Measurements from ENCODE around the gene SPI1. TPM values are rescaled to one million over a fixed set of nuclear protein-coding genes. Genes with fewer than 3 reads are reported as not detected.

The SPI1 gene
- total RNA-seq, 1 donor from 2014 or later = not detected

- TF ChIP-seq, protein P1, sequence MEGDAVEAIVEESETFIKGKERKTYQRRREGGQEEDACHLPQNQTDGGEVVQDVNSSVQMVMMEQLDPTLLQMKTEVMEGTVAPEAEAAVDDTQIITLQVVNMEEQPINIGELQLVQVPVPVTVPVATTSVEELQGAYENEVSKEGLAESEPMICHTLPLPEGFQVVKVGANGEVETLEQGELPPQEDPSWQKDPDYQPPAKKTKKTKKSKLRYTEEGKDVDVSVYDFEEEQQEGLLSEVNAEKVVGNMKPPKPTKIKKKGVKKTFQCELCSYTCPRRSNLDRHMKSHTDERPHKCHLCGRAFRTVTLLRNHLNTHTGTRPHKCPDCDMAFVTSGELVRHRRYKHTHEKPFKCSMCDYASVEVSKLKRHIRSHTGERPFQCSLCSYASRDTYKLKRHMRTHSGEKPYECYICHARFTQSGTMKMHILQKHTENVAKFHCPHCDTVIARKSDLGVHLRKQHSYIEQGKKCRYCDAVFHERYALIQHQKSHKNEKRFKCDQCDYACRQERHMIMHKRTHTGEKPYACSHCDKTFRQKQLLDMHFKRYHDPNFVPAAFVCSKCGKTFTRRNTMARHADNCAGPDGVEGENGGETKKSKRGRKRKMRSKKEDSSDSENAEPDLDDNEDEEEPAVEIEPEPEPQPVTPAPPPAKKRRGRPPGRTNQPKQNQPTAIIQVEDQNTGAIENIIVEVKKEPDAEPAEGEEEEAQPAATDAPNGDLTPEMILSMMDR (conservative IDR thresholded peaks at IDR 0.05; ENCODE audit: low read depth, low read length) = no peak
- no peak overlapping the region for H3K4me3 ChIP-seq (ENCODE audit: low read depth, low read length)
- no peak for DNase-seq (ENCODE audit: low read depth)
These were observed 12.8 kb upstream of the SPI1 start for GRCh38 chr11:47391077-47391583.

DNA sequence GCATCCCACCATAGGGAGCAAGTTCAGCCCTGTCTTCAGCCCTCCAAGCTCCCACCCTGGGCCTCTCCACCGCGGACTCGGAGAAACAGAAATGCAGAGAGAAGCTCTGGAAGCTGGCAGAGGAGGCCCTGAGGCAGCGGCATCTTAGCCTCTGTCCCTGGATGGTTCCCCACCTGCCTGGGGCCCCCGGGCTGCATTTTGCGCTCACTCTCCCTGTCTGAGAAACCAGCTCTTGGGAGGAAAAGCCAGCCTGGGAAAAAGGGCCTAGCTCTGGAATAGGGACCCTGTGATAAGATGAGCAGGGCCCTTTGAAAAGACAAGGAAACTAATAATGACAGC is 12.0 kb upstream of the SPI1 start:
- DNase-seq (ENCODE audit: low read depth) = no peak
- no peak overlapping the region for H3K4me3 ChIP-seq (ENCODE audit: low read depth, low read length)
- TF ChIP-seq, protein P1 (conservative IDR thresholded peaks at IDR 0.05; ENCODE audit: low read depth, low read length) = no peak

DNA sequence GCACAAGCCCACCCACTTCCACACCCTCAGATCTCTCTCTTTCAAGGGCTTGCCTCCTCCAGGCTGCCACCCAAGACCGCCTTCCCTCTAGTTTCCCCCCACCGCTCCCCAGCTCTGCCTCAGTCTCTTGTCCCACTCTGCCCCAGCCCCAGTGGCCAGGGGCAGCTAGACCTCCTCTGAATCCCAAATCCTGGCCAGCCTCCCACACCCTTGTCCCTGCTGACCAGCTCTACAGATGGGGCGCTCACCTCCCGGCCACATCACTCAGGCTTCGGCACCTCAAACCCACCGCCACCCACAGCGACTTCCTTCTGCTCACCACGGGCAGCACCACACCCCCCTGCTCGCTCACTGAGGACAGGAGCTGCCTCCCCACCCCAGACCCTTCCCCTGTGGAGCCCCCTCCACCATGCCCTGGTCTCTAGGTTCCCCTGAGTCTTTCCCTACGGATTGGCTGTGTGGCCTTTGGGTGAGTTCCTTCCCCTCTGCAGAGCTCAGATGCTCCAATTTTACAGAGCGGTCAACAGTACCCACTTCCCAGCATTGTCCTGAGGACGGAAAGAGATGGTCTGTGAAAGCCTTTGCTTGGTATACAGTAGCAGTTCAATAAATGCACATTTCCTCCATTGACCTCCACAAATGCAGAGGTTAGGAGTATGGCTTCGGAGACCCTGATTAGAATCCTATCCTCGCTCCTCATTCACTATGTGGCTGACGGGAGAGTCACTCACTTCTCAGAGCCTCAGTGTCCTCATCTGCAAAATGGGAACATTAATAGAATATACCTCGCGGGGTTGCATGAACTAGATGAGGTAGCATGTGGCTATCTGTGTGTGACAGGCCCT is 11.5 kb upstream of the SPI1 start:
- H3K4me3 ChIP-seq (ENCODE audit: low read depth, low read length) = no peak overlapping the region
- TF ChIP-seq, protein P1 (conservative IDR thresholded peaks at IDR 0.05; ENCODE audit: low read depth, low read length) = no peak

GRCh38 chr11:47388697-47389576 is 10.6 kb upstream of the SPI1 start:
- H3K4me3 ChIP-seq (ENCODE audit: low read depth, low read length) = no peak overlapping the region
- DNase-seq (ENCODE audit: low read depth) = no peak
- TF ChIP-seq, protein P1 (conservative IDR thresholded peaks at IDR 0.05; ENCODE audit: low read depth, low read length) = no peak

More for the DNA sequence above, 11.5 kb upstream of the SPI1 start:
- no peak for DNase-seq (ENCODE audit: low read depth)

GRCh38 chr11:47387944-47388696 is 9.8 kb upstream of the SPI1 start:
- DNase-seq (ENCODE audit: low read depth) = no peak
- TF ChIP-seq, protein P1 (conservative IDR thresholded peaks at IDR 0.05; ENCODE audit: low read depth, low read length) = no peak
- H3K4me3 ChIP-seq (ENCODE audit: low read depth, low read length) = no peak overlapping the region

GRCh38 chr11:47384498-47384897 is 6.2 kb upstream of the SPI1 start:
- TF ChIP-seq, protein P1 (conservative IDR thresholded peaks at IDR 0.05; ENCODE audit: low read depth, low read length) = no peak
- no peak overlapping the region for H3K4me3 ChIP-seq (ENCODE audit: low read depth, low read length)
- no peak for DNase-seq (ENCODE audit: low read depth)
